ENCODE measurements around the gene APH1A.
"Not testable (repeated sequence)": the region's sequence is repeated elsewhere in the genome, so short reads cannot be mapped to it uniquely, and the experiment has no call there.

GRCh38 chr1:150314691-150315090 is 45.9 kb upstream of the APH1A start:
- TF ChIP-seq ZBTB40 (IDR thresholded peaks at IDR 0.05; ENCODE audit: borderline replicate concordance); CUX1 (IDR thresholded peaks at IDR 0.05; ENCODE audit: insufficient replicate concordance, low read depth, low read length); YY1 (IDR thresholded peaks at IDR 0.05; ENCODE audit: low read depth, low read length); ATF7 (IDR thresholded peaks at IDR 0.05; ENCODE audit: low read depth): not testable (repeated sequence)
